ENCODE data around the gene SLC6A12. TPM values are rescaled to one million over a fixed set of nuclear protein-coding genes. Genes with fewer than 3 reads are reported as not detected.

The SLC6A12 gene
- total RNA-seq, 4 donors from 2014 or later, result 0.57 TPM; not detected in 3

- no peak overlapping the region for H3K4me3 ChIP-seq
- H3K36me3 ChIP-seq, result no peaks in the 10 kb centered on the region
- DNase-seq, result no peak
- 86 to 90% methylated on average over 9 to 12 of the region's 15 CpGs for WGBS, 2 donors
- H3K9me3 ChIP-seq, result no peaks in the 10 kb centered on the region
- peaks cover 0 to 90% (median 1%) of the 10 kb centered on the region in 4 donors for H3K27me3 ChIP-seq
- TF ChIP-seq CTCF (IDR thresholded peaks at IDR 0.05) (no peak), POLR2A (IDR thresholded peaks at IDR 0.05) (no peak)
- intact Hi-C loops (cut with DNase I), result no loop called here
- peaks cover 0 to 12% (median 0%) of the 10 kb centered on the region in 3 donors for H3K4me1 ChIP-seq
- H3K27ac ChIP-seq, result no peak overlapping the region
These were observed 18.0 kb downstream of the SLC6A12 start for GRCh38 chr12:195951-196350.

- intact Hi-C loops (cut with DNase I), result no loop called here
- no peak for TF ChIP-seq CTCF (IDR thresholded peaks at IDR 0.05)
- TF ChIP-seq POLR2A (IDR thresholded peaks at IDR 0.05), result no peak
- WGBS, 2 donors, result 60 to 67% methylated on average over 4 to 5 of the region's 5 CpGs
- H3K9me3 ChIP-seq, result no peaks in the 10 kb centered on the region
- no peak overlapping the region for H3K4me3 ChIP-seq
- peaks cover 0 to 90% (median 1%) of the 10 kb centered on the region in 4 donors for H3K27me3 ChIP-seq
- no peak for DNase-seq
- peaks cover 0 to 12% (median 0%) of the 10 kb centered on the region in 3 donors for H3K4me1 ChIP-seq
- H3K27ac ChIP-seq, result no peak overlapping the region
- H3K36me3 ChIP-seq, result no peaks in the 10 kb centered on the region
These were observed 18.8 kb downstream of the SLC6A12 start for GRCh38 chr12:195156-195555.

- Histone ChIP-seq H3K27ac (no peak overlapping the region), H3K36me3 (no peaks in the 10 kb centered on the region), H3K9me3 (no peaks in the 10 kb centered on the region), H3K27me3 (peaks cover 0 to 95% (median 1%) of the 10 kb centered on the region in 4 donors), H3K4me1 (peaks cover 3 to 10% (median 4%) of the 10 kb centered on the region in 3 donors), H3K4me3 (no peak overlapping the region)
- intact Hi-C loops (cut with DNase I), result no loop called here
- no peak for TF ChIP-seq POLR2A (IDR thresholded peaks at IDR 0.05)
- no peak for TF ChIP-seq CTCF (IDR thresholded peaks at IDR 0.05)
- no peak for DNase-seq
- WGBS, 2 donors, result 29 to 88% methylated on average over 1 to 5 of the region's 7 CpGs
These were observed 19.7 kb downstream of the SLC6A12 start for GRCh38 chr12:194276-194675.

GRCh38 chr12:193261-193660 lies 20.7 kb downstream of the SLC6A12 start:
- Histone ChIP-seq H3K36me3 (no peaks in the 10 kb centered on the region), H3K27me3 (peaks cover 0 to 95% (median 1%) of the 10 kb centered on the region in 4 donors), H3K9me3 (no peaks in the 10 kb centered on the region), H3K27ac (no peak overlapping the region), H3K4me1 (peaks cover 8 to 13% (median 11%) of the 10 kb centered on the region in 3 donors), H3K4me3 (no peak overlapping the region)
- 42 to 48% methylated on average over 7 to 8 of the region's 10 CpGs for WGBS, 2 donors
- DNase-seq, result no peak
- intact Hi-C loops (cut with DNase I), result no loop called here
- no peak for TF ChIP-seq POLR2A (IDR thresholded peaks at IDR 0.05)
- TF ChIP-seq CTCF (IDR thresholded peaks at IDR 0.05), result no peak

GRCh38 chr12:191541-191940 lies 22.4 kb downstream of the SLC6A12 start:
- Histone ChIP-seq H3K4me1 (peaks cover 8 to 13% (median 11%) of the 10 kb centered on the region in 3 donors), H3K36me3 (no peaks in the 10 kb centered on the region), H3K9me3 (no peaks in the 10 kb centered on the region), H3K27ac (no peak overlapping the region), H3K4me3 (no peak overlapping the region), H3K27me3 (peaks cover 0 to 86% (median 1%) of the 10 kb centered on the region in 4 donors)
- intact Hi-C loops (cut with DNase I), result no loop called here
- DNase-seq, result no peak
- WGBS, 2 donors, result 67 to 78% methylated on average over 3 of the region's 3 CpGs
- TF ChIP-seq CTCF (IDR thresholded peaks at IDR 0.05), result no peak
- TF ChIP-seq POLR2A (IDR thresholded peaks at IDR 0.05), result no peak
